ENCODE data around the gene RETNLB.

GRCh38 chr3:108713009-108713516 is 44.1 kb downstream of the RETNLB start:
- TF ChIP-seq CTCF (IDR thresholded peaks at IDR 0.05) = no peak
- TF ChIP-seq ZFX (IDR thresholded peaks at IDR 0.05; ENCODE audit: borderline replicate concordance) = no peak

All from 22Rv1 (cell line).